Duodenal mucosa (tissue), 2 donors: ENCODE data around the gene ATP6V0B.
A peak's percentile ranks its signal among the peaks of the same experiment; 100 is the strongest.

Source experiments
- H3K27ac ChIP-seq: one replicate; pipeline ENCODE4 v1.7.0; 2013; ENCODE audit warnings: low read depth, low read length
- H3K27me3 ChIP-seq, 2 donors: one replicate each; pipeline ENCODE4 v1.7.0; 2013; ENCODE audit warnings: low read length in 2 of 2, control low read depth in 1 of 2; ENCODE audit not compliant: insufficient read depth in 2 of 2, control insufficient read depth in 1 of 2
- H3K36me3 ChIP-seq, 2 donors: one replicate each; pipeline ENCODE4 v1.7.0; 2013; ENCODE audit warnings: low read length in 2 of 2, control low read depth in 1 of 2; ENCODE audit not compliant: insufficient read depth in 2 of 2, control insufficient read depth in 1 of 2
- H3K4me1 ChIP-seq, 2 donors: one replicate each; pipeline ENCODE4 v1.7.0; 2013; ENCODE audit warnings: low read length in 2 of 2, control low read depth in 1 of 2; ENCODE audit not compliant: insufficient read depth in 2 of 2, control insufficient read depth in 1 of 2
- H3K4me3 ChIP-seq, 2 donors: one replicate each; pipeline ENCODE4 v1.7.0; 2013; ENCODE audit warnings: low read length in 2 of 2, low read depth in 1 of 2
- H3K9ac ChIP-seq, 2 donors: one replicate each; pipeline ENCODE4 v1.7.0; 2013; ENCODE audit warnings: low read length in 2 of 2, low read depth in 1 of 2
- H3K9me3 ChIP-seq, 2 donors: one replicate each; pipeline ENCODE4 v1.7.0; 2013; ENCODE audit warnings: low read length in 2 of 2, control low read depth in 1 of 2; ENCODE audit not compliant: control insufficient read depth in 1 of 2

ATP6V0B gene

DNA sequence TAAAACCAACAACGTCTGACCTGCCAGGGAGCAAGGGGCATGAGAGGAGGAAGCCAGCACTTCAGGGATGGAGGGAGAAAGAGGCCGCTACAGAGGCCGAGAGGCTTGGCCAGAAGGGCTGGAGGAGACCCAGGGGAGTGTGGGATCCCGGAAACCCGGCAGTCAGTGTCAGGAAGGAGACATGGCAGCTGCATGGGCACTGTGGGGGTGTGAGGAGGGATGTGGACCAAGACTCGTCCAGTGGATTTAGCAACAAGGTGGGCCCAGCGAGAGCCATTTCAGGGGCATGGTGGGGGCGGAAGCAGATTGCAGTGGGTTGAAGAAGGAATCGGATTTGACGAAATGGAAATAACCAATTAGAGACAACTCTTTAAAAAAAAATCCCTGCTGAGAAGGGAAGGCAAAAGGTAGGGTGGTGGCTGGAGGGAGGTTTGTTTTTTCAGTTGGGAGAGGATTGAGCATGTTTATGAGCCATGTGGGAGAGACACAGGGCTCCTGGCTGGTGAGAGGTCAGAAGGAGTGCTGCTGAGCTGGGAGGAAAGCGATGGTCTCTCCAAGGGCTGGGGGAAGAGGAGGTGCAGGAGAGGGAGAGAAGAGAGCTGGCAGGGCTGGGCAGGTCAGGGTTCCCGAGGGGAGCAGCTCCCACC is 8.6 kb downstream of the ATP6V0B start:
- Histone ChIP-seq H3K4me1 (peaks cover 22 to 30% of the 10 kb centered on the region in 2 donors), H3K36me3 (peaks cover 0 to 13% of the 10 kb centered on the region in 2 donors), H3K9me3 (no peaks in the 10 kb centered on the region), H3K4me3 (no peak overlapping the region), H3K27me3 (no peaks in the 10 kb centered on the region), H3K27ac (no peak overlapping the region), H3K9ac (no peak overlapping the region)

DNA sequence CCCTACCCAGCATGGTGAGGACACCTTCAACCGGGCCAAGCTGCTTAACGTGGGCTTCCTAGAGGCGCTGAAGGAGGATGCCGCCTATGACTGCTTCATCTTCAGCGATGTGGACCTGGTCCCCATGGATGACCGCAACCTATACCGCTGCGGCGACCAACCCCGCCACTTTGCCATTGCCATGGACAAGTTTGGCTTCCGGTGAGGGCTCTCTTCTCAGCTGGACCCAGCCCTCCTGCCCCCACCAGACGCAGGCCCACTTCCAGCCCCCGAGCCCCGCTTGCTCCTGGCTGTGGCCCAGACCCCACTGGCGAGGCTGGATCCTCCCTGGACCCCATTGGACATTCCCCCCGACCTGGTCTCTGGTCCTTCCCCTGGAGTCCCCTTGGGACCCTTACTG is 10.1 kb downstream of the ATP6V0B start:
- no peak overlapping the region for H3K9ac ChIP-seq
- no peak overlapping the region for H3K4me3 ChIP-seq
- peaks cover 0 to 13% of the 10 kb centered on the region in 2 donors for H3K36me3 ChIP-seq
- no peaks in the 10 kb centered on the region for H3K27me3 ChIP-seq
- no peak overlapping the region for H3K27ac ChIP-seq
- H3K9me3 ChIP-seq = no peaks in the 10 kb centered on the region
- H3K4me1 ChIP-seq = peaks cover 16 to 23% of the 10 kb centered on the region in 2 donors

DNA sequence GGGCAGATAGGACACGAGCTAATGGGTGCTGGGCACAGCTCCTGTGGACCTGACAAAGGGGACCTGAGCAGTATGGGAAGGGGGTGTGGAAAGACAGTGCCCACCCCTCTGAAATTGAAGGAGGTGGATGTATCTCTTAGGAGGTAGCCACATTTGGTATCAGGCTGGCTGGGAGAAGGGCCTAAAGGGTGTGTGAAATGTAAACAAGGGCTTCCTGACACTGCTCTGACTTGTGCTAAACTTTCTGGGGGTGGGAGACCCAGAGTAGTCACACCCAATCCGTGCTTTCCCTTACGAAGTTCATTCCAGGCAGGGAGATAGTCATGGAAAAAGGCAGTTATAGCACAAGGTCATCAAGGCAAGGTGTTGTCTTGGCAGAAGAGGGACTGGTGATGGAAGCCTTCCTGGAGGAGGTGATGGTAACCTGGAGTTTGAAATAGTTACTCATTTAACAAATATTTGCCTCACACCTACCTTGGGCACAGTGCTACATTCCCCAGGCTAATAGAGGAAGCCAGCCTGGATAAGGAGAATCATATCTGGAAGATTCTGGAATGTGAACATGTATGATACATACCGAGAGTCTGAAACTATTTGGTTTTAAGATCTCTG is 11.3 kb downstream of the ATP6V0B start:
- Histone ChIP-seq H3K27me3 (no peaks in the 10 kb centered on the region), H3K9me3 (no peaks in the 10 kb centered on the region), H3K4me3 (no peak overlapping the region), H3K4me1 (peaks cover 9 to 16% of the 10 kb centered on the region in 2 donors), H3K27ac (no peak overlapping the region), H3K9ac (no peak overlapping the region), H3K36me3 (peaks cover 0 to 13% of the 10 kb centered on the region in 2 donors)

GRCh38 chr1:43986712-43987111 is 12.0 kb downstream of the ATP6V0B start:
- Histone ChIP-seq H3K9me3 (no peaks in the 10 kb centered on the region), H3K4me1 (peaks cover 10 to 16% of the 10 kb centered on the region in 2 donors), H3K4me3 (no peak overlapping the region), H3K36me3 (peaks cover 0 to 11% of the 10 kb centered on the region in 2 donors), H3K9ac (no peak overlapping the region), H3K27ac (no peak overlapping the region), H3K27me3 (no peaks in the 10 kb centered on the region)

DNA sequence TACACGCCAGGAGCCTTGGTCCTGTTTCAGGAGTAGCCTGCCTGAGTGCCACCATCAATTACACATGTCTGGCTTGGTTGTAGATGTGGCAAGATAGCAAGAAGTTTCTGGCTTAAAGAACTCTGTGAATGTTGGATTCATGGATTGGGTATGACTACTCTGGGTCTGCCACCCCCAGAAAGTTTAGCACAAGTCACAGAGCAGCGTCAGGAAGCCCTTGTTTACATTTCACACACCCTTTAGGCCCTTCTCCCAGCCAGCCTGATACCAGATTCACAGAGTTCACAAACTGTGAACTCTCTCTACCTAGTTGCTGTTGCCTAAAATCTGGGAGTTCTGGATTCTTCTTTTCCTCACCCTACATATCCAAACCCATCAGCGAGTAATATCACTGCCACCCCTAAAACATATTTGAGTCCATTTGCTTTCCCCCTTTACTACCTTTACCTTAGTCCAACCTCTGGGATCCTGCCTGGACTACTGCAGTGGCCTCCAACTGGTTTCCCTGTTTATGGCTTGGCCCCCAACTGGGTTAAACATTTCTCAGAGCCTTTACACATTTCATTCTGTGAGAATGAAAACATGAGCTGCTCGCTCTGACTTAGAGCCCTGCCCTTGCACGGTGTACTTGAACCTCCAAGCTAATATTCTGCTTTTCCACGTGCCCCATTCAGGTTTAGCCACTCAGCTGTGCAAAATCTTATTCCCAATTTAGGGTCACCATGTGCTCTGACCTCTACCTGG is 12.6 kb downstream of the ATP6V0B start:
- H3K9me3 ChIP-seq = no peaks in the 10 kb centered on the region

DNA sequence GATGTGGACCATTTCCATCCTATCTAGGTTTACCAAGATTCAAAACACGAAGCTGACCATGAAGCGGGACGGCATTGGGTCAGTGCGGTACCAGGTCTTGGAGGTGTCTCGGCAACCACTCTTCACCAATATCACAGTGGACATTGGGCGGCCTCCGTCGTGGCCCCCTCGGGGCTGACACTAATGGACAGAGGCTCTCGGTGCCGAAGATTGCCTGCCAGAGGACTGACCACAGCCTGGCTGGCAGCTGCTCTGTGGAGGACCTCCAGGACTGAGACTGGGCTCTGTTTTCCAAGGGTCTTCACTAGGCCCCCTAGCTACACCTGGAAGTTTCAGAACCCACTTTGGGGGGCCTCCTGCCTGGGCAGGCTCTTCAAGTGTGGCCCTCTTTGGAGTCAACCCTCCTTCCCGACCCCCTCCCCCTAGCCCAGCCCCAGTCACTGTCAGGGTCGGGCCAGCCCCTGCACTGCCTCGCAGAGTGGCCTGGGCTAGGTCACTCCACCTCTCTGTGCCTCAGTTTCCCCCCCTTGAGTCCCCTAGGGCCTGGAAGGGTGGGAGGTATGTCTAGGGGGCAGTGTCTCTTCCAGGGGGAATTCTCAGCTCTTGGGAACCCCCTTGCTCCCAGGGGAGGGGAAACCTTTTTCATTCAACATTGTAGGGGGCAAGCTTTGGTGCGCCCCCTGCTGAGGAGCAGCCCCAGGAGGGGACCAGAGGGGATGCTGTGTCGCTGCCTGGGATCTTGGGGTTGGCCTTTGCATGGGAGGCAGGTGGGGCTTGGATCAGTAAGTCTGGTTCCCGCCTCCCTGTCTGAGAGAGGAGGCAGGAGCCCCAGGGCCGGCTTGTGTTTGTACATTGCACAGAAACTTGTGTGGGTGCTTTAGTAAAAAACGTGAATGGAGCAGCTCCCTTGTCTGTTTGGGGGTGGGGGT is 15.8 kb downstream of the ATP6V0B start:
- Histone ChIP-seq H3K4me3 (peak overlapping the region; percentile 77 to 80), H3K9me3 (no peaks in the 10 kb centered on the region), H3K27ac (peak overlapping the region; percentile 66), H3K36me3 (no peaks in the 10 kb centered on the region), H3K27me3 (no peaks in the 10 kb centered on the region), H3K9ac (peak overlapping the region; percentile 64 to 65), H3K4me1 (peaks cover 15 to 22% of the 10 kb centered on the region in 2 donors)

More for the DNA sequence above, 12.6 kb downstream of the ATP6V0B start:
- H3K27ac ChIP-seq = no peak overlapping the region
- H3K36me3 ChIP-seq = peaks cover 0 to 8% of the 10 kb centered on the region in 2 donors
- H3K4me1 ChIP-seq = peaks cover 14 to 19% of the 10 kb centered on the region in 2 donors
- H3K4me3 ChIP-seq = no peak overlapping the region
- no peaks in the 10 kb centered on the region for H3K27me3 ChIP-seq
- no peak overlapping the region for H3K9ac ChIP-seq

GRCh38 chr1:43991200-43991475 is 16.4 kb downstream of the ATP6V0B start:
- no peaks in the 10 kb centered on the region for H3K9me3 ChIP-seq
- no peaks in the 10 kb centered on the region for H3K36me3 ChIP-seq
- H3K27me3 ChIP-seq = no peaks in the 10 kb centered on the region
- H3K4me1 ChIP-seq = peaks cover 15 to 22% of the 10 kb centered on the region in 2 donors
- H3K27ac ChIP-seq = peak overlapping the region; percentile 66
- H3K4me3 ChIP-seq = peak overlapping the region; percentile 77 to 80
- peak overlapping the region; percentile 64 to 65 for H3K9ac ChIP-seq

GRCh38 chr1:43991476-43992231 is 16.9 kb downstream of the ATP6V0B start, which contains the start of gene CCDC24:
Gene CCDC24 (plus strand): TSS chr1:43991599. CDS start chr1:43991879, 280 bp downstream.
- Histone ChIP-seq H3K4me3 (peak within 1 kb of the TSS; percentile 77 to 80), H3K27ac (peak within 1 kb of the TSS; percentile 66), H3K9me3 (no peaks in the 10 kb centered on the region), H3K36me3 (no peaks in the 10 kb centered on the region), H3K27me3 (no peaks in the 10 kb centered on the region), H3K9ac (peak within 1 kb of the TSS; percentile 64 to 65), H3K4me1 (peaks cover 15 to 19% of the 10 kb centered on the region in 2 donors)

DNA sequence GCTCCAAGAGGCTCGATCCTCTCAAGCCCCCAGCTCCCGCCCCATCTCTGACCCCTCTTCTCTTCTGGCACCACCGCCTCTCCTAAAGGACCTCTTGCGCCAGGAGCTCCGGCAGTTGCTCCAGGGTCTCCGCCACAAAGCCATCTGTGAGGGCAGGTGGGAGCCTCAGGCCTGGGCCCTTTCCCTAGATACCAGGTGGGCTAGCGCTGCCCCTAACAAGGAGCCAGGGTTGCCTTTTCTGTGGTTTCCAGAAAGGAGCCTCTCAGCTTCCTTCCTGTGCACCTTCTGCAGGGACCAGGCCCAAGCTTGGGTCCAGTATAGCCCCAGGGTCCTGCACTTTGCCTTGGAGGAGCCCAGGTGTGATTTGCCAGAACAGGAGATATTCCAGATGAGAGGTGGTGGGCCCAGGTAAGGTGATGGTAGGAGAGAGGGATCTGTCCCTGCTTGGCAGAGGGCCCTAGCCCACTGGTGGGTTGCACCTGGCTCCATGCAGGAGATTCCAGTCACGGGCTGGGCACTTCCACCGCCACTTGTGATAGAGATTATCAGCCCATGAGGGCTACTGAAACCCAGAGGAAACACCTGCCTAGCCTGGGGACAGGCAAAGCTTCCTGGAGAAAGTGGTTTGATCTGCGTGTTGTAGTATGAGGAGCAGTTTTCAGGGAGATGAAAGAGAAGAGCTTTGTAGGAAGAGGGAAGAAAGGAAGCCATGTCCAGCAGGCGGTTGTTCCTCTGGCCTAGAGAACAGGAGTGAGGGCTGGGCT is 17.7 kb downstream of the ATP6V0B start:
- Histone ChIP-seq H3K9me3 (no peaks in the 10 kb centered on the region), H3K9ac (peak overlapping the region; percentile 6 to 65), H3K4me3 (peak overlapping the region; percentile 77 to 80), H3K27ac (no peak overlapping the region), H3K4me1 (peaks cover 12 to 18% of the 10 kb centered on the region in 2 donors), H3K36me3 (no peaks in the 10 kb centered on the region), H3K27me3 (no peaks in the 10 kb centered on the region)
